ENCODE data around the gene ITPR1. TPM values are rescaled to one million over a fixed set of nuclear protein-coding genes. Genes with fewer than 3 reads are reported as not detected.

ITPR1 gene
- total RNA-seq, 1 experiment from 2014 or later = 8.7 TPM

- no peak for TF ChIP-seq POLR2AphosphoS5 (IDR thresholded peaks at IDR 0.05; ENCODE audit: low read depth, low read length)
- TF ChIP-seq SIN3A (IDR thresholded peaks at IDR 0.05; ENCODE audit: borderline replicate concordance, insufficient read depth, low read depth, low read length) = no peak
- TF ChIP-seq REST (IDR thresholded peaks at IDR 0.05; ENCODE audit: insufficient read depth in 1 of 2, low read depth in 2 of 2, low read length in 1 of 2) = no peak
- TF ChIP-seq CTCF (IDR thresholded peaks at IDR 0.05) = no peak
- TF ChIP-seq TCF7L2 (IDR thresholded peaks at IDR 0.05; ENCODE audit: low read depth, low read length) = no peak
- H3K27ac ChIP-seq (ENCODE audit: low read length) = no peak overlapping the region
- H3K4me3 ChIP-seq (ENCODE audit: low read depth in 2 of 2, low read length in 2 of 2) = no peak overlapping the region
- POLR2A ChIA-PET = no interaction called here
- intact Hi-C loops (cut with micrococcal nuclease; ENCODE audit: unreplicated experiment) = no loop called here
- no peaks in the 10 kb centered on the region for H3K4me1 ChIP-seq (ENCODE audit: control insufficient read depth, insufficient read depth, low read length)
- no TSS peak for BruUV-seq (replicated peaks)
- no peak for ATAC-seq
- H3K36me3 ChIP-seq (ENCODE audit: control insufficient read depth, insufficient read depth, low read length) = no peaks in the 10 kb centered on the region
- in situ Hi-C loops (cut with HindIII; ENCODE audit: low pct_unique_long_range_greater_than_20kb, low sequenced_read_pairs) = no loop called here
- peaks cover 5% of the 10 kb centered on the region; the same call in 1 of the 2 replicates for H3K9me3 ChIP-seq (ENCODE audit: control insufficient read depth, insufficient read depth, low read depth, low read length)
- DNase-seq (ENCODE audit: low read depth, low spot score) = no peak
- CTCF ChIA-PET = no interaction called here
- no peaks in the 10 kb centered on the region for H3K27me3 ChIP-seq (ENCODE audit: control insufficient read depth, insufficient read depth, low read length)
Measured at GRCh38 chr3:4856986-4857385, 363.8 kb downstream of the ITPR1 start.

- TF ChIP-seq CTCF (IDR thresholded peaks at IDR 0.05) (no peak), SIN3A (IDR thresholded peaks at IDR 0.05; ENCODE audit: borderline replicate concordance, insufficient read depth, low read depth, low read length) (no peak), POLR2AphosphoS5 (IDR thresholded peaks at IDR 0.05; ENCODE audit: low read depth, low read length) (no peak), REST (IDR thresholded peaks at IDR 0.05; ENCODE audit: insufficient read depth in 1 of 2, low read depth in 2 of 2, low read length in 1 of 2) (no peak), TCF7L2 (IDR thresholded peaks at IDR 0.05; ENCODE audit: low read depth, low read length) (no peak)
- H3K36me3 ChIP-seq (ENCODE audit: control insufficient read depth, insufficient read depth, low read length) = no peaks in the 10 kb centered on the region
- no TSS peak for BruUV-seq (replicated peaks)
- intact Hi-C loops (cut with micrococcal nuclease; ENCODE audit: unreplicated experiment) = no loop called here
- H3K27me3 ChIP-seq (ENCODE audit: control insufficient read depth, insufficient read depth, low read length) = no peaks in the 10 kb centered on the region
- DNase-seq (ENCODE audit: low read depth, low spot score) (no peak), ATAC-seq (no peak)
- H3K9me3 ChIP-seq (ENCODE audit: control insufficient read depth, insufficient read depth, low read depth, low read length) = peaks cover 5% of the 10 kb centered on the region; the same call in 1 of the 2 replicates
- no peak overlapping the region for H3K4me3 ChIP-seq (ENCODE audit: low read depth in 2 of 2, low read length in 2 of 2)
- POLR2A ChIA-PET = no interaction called here
- no peaks in the 10 kb centered on the region for H3K4me1 ChIP-seq (ENCODE audit: control insufficient read depth, insufficient read depth, low read length)
- CTCF ChIA-PET = no interaction called here
- in situ Hi-C loops (cut with HindIII; ENCODE audit: low pct_unique_long_range_greater_than_20kb, low sequenced_read_pairs) = no loop called here
- no peak overlapping the region for H3K27ac ChIP-seq (ENCODE audit: low read length)
Measured at GRCh38 chr3:4859788-4860187, 366.6 kb downstream of the ITPR1 start.

All from Panc1 (cell line).